Activated naive CD4-positive, alpha-beta T cell treated with Interleukin-2 at 50 U/mL for 16 hours (primary cell): ENCODE data around the gene UBASH3A.
A peak's percentile ranks its signal among the peaks of the same experiment; 100 is the strongest.

Experiments
- DNase-seq: peaks from one replicate; pipeline ENCODE4 v3.0.0-alpha.2; 2020

The UBASH3A gene

DNA sequence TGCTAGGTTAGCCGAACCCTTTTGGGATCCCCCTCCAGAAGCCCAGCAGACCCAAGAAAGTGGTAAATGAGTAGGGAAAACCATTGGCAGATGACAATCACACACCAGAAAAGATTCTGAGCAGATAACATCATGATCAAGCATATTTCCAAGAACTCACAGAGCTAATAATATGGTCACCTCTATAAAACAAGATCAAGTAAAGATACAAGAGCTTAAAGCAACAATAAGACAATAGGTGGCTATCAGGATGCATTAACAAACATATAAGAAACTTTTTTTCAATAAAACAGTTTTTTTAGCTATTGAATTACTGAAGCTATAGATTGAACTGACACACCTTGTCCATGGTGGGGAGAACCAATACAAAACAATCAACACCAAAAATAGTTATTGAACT lies 29.0 kb downstream of the UBASH3A start:
- no peak for DNase-seq

- DNase-seq: no peak
Observed at GRCh38 chr21:42433946-42434551, 30.3 kb downstream of the UBASH3A start.

- no peak for DNase-seq
Observed at GRCh38 chr21:42434884-42435283, 31.2 kb downstream of the UBASH3A start.

DNA sequence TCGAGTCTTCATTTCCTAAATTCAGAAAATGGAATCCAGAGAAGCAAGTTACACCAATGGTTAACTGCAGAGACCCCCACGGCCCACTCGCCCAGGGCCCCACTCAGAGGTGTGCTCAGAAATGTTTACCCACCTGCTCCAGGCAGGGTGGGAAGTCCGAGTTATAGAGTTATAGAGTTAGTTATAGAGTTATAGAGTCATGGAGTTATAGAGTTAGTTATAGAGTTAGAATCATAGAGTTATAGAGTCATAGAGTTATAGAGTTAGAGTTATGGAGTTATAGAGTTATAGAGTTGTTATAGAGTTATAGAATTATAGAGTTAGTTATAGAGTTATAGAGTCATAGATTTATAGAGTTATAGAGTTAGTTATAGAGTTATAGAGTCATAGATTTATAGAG lies 31.7 kb downstream of the UBASH3A start:
- no peak for DNase-seq

DNA sequence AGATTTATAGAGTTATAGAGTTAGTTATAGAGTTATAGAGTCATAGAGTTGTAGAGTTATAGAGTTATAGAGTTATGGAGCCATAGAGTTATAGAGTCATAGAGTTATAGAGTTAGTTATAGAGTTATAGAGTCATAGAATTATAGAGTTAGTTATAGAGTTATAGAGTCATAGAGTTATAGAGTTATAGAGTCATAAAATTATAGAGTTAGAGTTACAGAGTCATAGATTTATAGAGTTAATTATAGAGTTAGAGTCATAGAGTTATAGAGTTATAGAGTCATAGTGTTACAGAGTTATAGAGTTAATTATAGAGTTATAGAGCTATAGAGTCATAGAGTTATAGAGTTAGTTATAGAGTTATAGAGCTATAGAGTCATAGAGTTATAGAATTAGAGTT lies 32.1 kb downstream of the UBASH3A start:
- no peak for DNase-seq

DNA sequence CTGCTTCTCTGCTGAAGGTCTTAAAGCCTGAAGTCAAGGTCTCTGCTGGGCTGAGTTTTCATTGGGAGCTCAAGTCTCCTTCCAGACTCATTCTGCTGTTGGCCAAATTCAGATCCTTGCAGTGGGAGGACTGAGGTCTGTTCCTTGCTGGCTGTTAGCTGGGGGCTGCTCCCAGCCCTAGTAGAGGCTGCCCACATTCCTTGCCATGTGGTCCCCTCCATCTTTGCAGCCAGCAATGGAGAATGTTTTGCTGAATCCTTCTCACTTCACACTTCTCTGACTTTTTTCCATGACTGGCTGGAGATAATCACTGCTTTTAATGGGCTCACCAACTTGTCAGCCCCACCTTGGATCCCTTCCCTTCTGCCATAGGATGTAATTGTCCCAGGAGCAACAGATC lies 33.2 kb downstream of the UBASH3A start:
- DNase-seq: no peak

- DNase-seq: no peak
Observed at GRCh38 chr21:42437786-42438185, 34.1 kb downstream of the UBASH3A start.

DNA sequence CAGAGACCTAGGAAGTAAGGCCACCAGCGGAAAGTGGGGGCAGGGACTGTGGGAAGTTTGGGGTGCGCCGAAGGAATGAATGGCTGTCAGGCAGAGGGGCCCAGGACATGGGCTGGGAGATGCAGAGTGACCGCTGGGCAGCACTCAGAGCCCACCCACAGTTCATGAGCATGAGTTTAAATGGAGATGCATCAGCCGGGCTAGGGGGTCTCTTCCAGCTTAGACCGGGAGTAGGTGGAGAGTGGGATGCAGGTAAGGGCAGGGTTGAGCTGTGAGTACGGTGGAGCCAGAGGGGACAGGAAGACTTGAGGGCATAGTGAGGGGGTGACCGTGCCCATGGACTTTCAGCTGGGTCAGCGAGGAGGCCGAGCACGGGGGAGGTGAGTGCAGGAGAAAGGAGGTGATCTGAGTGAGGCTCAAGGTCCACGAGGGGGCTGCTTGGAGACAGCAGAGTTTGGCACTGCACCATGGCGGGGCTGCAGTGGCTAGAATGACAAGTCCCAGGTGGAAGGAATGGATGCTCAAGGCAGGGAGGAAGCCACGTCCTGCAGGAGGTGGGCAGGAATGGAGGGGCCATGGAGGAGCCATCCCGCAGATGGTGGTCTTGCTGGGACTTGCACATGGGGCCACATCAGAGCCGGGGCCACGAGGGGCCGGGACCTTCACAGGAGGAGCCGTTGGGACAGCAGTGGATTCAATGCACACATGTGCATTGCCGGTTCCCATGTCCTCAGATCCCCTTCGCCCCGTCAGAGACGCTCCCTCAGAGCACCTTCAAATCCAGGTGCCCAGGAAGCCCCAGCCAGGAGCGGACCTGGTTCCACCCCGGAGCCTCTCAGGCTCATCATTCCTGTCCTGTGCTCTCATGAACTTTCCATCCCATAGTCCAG lies 34.9 kb downstream of the UBASH3A start:
- DNase-seq: no peak

DNA sequence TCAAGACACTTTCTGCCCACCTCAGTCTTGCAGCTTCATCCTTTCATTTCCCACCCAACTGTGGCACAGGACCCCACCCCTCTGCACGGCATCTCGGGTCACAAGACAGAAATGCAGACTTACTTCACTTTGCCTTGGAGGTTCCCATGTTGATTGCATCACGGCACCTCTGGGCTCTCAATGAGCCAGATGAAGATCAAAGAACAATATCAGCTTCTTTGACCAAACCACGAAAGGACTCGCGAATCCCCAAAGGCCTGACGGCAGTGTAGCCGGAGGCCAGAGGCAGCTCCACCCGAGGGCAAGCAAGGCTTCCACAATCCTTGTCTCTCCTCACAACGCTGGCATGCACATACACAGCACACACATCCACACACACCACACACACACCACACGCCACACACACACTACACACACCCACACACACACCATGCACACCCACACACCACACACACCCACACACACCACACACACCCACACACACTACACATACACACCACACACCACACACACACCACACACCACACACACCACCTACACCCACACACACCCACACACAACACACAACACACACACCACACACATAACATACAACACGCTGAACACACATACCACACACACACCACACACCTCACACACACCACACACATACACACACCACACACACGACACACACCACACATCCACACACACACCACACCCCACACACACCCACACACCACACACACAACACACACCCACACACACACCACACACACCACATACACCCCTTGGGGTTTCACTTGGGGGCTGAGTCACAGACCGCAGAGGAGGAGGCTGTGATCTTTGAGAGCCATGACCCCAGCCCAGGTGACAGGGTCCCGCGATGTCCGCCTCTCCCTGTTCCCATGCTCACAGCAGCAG lies 35.8 kb downstream of the UBASH3A start:
- peak; percentile 62 for DNase-seq

DNA sequence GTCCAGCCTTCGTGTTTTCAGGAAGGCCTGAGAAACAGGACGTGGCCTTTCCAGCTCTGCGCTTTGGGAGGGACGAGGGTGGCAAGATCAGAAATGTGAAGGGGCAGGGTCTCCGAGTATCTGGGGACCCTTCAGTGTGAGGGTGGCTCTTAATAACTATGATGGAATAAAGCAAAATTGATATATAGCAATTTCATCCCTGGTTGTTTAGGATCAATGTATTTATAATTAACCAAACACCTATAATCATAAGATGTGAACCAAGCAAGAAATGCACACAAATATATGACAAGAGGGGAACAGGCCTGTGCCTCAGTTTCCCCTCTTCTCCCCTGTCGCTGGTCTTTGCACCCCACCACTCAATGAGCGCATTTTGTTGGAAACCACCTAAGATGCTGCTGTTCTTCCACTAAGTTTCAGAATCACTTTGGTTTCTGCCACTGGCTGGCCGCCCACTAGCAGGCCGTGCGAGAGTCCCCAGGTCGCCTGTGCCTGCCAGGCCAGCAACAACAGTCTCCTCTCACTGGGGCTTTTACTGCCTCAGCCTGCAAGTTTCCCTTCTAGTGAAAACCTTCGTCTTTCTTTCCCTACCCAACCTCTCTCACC lies 36.6 kb downstream of the UBASH3A start:
- DNase-seq: peak; percentile 50

DNA sequence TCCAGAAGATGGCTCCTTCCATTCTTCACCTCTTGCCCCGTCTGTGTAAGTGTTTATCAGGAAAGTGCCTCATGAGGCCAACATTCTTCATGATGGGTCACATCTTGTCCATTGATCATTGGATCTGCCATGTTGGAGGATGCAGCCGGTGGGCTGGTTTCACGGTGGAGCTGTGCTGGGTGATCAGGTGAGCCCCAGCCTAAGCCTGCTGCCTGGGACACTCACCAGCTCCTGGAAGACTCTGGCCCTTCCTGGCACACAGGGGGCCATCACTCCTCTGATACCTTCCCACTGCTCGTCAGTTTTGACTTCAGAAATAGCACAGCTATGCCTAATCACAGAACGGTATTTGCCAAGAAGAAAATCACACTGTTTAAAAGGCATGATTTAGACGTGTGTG lies 38.3 kb downstream of the UBASH3A start:
- DNase-seq: no peak

GRCh38 chr21:42443181-42443785 lies 39.6 kb downstream of the UBASH3A start:
- no peak for DNase-seq

DNA sequence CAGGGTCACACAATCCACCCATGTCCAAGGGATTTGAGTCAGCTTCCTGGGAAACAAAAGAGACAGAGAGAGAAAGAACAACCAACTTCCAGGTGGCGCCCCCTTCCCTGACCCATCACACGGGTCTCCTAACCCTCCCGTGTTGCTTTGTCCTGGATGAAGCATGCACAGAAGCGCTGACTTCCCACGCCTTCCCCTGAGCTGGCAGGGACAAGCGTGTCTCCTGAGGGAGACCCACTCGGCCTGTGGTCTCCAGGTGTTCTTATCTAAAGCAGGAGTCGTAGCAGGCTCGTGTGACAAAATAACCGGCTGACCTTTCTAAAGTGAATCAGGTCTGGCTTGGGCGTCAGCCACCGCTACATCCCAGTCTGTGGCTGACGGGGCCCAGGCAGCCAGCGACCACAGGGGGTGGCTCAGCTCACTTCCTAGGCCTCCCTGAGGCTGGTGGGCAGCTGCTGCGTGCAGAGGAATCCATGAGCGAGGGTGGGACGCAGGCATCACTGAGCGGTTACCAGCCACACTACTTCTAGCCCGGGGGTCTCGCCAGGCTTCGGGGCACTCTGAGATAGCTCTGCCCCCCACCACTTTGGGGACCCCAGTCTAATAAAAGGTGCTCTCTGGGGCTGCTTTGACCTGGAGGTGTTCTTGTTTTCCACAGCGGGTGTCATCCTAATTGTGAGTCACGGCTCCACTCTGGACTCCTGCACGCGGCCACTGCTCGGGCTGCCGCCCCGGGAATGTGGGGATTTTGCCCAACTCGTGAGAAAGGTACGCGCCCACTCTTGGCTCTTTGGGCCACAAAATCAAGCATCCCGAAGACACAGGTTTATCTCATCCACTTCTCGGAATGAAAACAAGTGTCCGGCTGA lies 40.4 kb downstream of the UBASH3A start:
- DNase-seq: no peak

DNA sequence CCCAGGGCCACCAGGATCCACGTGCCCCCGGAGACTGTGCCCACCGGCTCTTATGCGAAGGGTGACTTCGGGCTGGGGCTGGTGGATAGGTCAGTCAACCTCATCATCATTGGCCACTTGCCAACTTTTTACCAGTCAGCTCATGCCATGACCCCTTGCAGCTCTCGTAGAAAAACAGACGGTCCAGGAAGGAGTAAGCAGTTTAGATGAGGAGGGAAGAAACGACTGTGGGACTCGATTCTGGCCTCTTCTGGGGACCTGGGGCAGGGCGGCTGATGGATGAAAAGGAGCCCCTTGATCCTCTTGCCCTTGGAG lies 41.0 kb downstream of the UBASH3A start:
- no peak for DNase-seq

GRCh38 chr21:42445311-42445710 lies 41.6 kb downstream of the UBASH3A start:
- DNase-seq: no peak

DNA sequence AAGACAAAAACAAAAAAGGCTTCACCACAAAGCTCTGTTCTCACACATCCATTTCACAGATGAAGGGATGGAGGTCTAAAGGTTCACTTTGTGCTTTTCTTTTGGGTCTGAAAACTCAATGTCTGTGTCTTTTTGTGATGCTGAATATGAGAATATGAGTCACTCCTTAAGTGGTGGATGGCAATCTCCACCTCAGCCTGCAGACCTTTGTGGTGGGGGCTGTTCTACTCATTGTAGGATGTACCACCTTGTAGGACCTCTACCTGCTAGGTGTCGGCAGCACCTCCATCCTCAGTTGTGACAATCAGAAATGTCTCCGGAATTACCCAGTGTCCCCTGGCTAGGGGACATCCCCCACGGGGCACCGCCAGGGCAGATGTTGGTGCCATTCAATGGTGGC lies 42.8 kb downstream of the UBASH3A start:
- no peak for DNase-seq

DNA sequence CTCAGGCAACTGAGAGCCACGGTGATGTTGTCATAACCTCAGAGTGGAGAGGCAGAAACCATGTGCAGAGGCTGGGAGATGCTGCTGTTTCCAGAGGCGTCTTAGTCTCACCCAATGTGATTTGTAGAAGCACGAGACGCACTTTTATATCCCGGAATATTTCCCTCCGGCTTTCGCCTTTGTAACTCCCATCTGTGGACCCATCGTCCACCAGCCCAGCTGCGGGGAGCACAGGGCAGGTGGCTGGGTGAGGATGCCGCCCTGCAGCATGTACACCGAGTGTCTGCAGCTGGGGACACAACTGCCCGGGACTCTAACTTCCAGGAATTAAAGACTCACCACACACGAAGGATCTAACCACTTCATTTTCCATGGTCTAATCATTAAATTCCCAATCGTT lies 43.5 kb downstream of the UBASH3A start:
- DNase-seq: no peak

GRCh38 chr21:42447732-42448131 lies 44.0 kb downstream of the UBASH3A start:
- no peak for DNase-seq

GRCh38 chr21:42448686-42449085 lies 45.0 kb downstream of the UBASH3A start:
- DNase-seq: no peak

GRCh38 chr21:42451941-42452340 lies 48.2 kb downstream of the UBASH3A start:
- DNase-seq: no peak

- no peak for DNase-seq
Observed at GRCh38 chr21:42452401-42453223, 48.9 kb downstream of the UBASH3A start.
